Fibroblast of villous mesenchyme (primary cell): ENCODE data around the gene CAPNS2. TPM values are rescaled to one million over a fixed set of nuclear protein-coding genes. Genes with fewer than 3 reads are reported as not detected.

Experiments
- DNase-seq: peaks from one replicate; pipeline ENCODE4 v3.0.0-alpha.2; 2010; ENCODE audit warnings: low read depth
- H3K4me3 ChIP-seq: 2 replicates; pipeline ENCODE4 v1.5.1; 2011; ENCODE audit warnings: low read depth, mild to moderate bottlenecking, low read length
- total RNA-seq: library from RNA; depleted of rRNA; stranded (reverse); fragments of >200 nt; gene quantifications from 2 replicates; pipeline ENCODE4 v1.2.3, GENCODE V29; 2012
- TF ChIP-seq, protein P1 (sequence below): IDR thresholded peaks from 2 replicates; pipeline ENCODE4 v1.5.1; 2012; ENCODE audit warnings: low read depth, mild to moderate bottlenecking, low read length; ENCODE audit not compliant: insufficient read depth

CAPNS2 gene
- total RNA-seq, 1 donor, result 1.3 TPM

DNA sequence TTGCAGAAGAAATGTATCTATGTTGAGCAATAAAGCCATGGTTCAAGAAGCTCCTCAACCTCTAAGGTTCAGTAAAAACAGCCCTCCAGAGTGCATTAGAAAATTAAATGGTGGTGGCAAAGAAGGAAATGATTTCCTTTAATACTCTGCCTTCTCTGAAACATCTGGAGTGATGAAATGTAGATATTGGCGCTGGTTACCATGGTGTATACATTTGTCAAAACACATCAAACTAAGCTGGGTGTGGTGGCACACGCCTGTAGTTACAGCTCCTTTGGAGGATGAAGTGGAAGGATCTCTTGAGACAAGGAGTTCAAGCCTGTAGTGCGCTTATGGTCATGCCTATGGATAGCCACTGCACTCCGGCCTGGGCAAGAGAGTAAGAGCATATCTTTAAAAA, 6.0 kb downstream of the CAPNS2 start:
- no peak overlapping the region for H3K4me3 ChIP-seq
- TF ChIP-seq, protein P1, sequence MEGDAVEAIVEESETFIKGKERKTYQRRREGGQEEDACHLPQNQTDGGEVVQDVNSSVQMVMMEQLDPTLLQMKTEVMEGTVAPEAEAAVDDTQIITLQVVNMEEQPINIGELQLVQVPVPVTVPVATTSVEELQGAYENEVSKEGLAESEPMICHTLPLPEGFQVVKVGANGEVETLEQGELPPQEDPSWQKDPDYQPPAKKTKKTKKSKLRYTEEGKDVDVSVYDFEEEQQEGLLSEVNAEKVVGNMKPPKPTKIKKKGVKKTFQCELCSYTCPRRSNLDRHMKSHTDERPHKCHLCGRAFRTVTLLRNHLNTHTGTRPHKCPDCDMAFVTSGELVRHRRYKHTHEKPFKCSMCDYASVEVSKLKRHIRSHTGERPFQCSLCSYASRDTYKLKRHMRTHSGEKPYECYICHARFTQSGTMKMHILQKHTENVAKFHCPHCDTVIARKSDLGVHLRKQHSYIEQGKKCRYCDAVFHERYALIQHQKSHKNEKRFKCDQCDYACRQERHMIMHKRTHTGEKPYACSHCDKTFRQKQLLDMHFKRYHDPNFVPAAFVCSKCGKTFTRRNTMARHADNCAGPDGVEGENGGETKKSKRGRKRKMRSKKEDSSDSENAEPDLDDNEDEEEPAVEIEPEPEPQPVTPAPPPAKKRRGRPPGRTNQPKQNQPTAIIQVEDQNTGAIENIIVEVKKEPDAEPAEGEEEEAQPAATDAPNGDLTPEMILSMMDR, result no peak
- peak; percentile 46 for DNase-seq

DNA sequence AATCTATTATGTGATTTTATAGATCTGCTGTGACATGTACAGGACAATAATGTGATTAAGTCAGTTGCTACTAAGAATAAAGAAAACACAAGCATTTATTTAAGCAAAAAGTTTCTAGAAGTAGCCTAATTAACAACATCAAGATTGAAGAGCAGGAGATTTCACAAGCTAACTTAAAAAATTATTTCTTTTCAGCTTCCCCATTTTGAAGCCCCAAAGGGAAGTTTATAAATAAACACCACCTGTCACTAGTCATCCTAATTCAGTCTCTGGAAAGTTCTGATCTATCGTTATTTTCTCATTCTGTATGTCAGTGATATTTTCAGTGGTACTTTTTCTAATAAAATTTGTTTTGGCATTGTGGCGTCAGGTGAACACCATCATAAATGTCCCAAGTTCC, 8.3 kb downstream of the CAPNS2 start:
- TF ChIP-seq, protein P1, result no peak
- no peak overlapping the region for H3K4me3 ChIP-seq
- DNase-seq, result no peak

DNA sequence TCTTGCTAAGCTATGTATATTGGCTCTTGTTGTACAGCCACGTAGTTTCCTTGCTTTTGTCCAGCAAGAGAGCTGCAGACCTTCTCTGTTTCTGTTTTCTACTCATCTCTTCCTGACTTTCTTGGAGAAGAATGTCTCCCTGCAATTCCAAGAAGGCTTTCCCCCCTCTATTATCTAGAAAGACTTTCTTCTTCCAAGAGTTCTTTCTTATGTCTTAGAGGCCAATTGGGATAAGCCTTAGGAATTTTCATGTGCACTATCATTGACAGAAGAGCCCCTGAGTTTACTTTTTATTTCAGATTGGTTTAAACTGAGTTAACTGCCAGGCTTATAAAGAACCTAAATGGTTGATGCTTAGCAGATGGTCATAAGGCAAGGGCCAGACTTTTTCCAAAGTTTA, 9.0 kb downstream of the CAPNS2 start:
- TF ChIP-seq, protein P1, result no peak
- peak; percentile 64 for DNase-seq
- no peak overlapping the region for H3K4me3 ChIP-seq

DNA sequence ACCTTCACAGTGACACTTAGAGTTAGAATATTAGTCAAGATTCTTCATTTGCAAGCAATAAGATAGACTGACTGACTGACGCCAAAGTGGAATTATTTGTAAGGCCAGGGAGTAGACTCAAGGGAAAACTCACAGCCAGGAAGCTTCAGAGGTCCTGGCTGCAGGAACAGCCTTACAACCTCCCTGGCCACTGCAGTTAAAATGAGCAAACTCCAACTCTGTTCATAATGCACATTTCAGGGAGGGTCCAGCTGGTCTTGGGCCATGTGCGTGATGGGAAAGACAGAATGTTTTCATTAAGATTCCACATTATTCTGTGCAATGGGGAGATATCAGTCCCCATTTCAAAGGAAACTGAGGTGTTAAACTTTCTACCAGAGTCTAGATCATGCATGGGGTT, 9.9 kb downstream of the CAPNS2 start:
- H3K4me3 ChIP-seq, result no peak overlapping the region
- no peak for DNase-seq
- TF ChIP-seq, protein P1, result no peak

DNA sequence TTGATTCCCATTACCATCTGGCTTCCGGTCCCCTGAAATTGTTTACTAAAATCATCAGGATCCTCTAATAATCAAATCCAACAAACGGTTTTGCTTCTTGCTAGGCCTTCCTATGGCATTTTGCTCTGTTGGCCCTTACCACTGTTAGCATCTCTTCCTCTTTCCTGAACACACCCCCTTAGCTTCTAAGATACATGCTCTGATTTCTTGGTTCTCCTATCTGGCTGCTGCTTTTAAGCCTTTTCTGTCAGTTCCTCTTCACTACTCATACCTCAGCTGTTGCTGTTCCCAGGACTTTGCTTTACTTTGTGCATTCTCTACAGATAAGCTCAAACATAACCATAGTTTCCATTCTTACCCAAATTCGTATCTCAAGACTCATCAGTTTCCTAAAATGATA, 11.4 kb downstream of the CAPNS2 start:
- no peak for DNase-seq
- no peak overlapping the region for H3K4me3 ChIP-seq
- TF ChIP-seq, protein P1, result no peak

DNA sequence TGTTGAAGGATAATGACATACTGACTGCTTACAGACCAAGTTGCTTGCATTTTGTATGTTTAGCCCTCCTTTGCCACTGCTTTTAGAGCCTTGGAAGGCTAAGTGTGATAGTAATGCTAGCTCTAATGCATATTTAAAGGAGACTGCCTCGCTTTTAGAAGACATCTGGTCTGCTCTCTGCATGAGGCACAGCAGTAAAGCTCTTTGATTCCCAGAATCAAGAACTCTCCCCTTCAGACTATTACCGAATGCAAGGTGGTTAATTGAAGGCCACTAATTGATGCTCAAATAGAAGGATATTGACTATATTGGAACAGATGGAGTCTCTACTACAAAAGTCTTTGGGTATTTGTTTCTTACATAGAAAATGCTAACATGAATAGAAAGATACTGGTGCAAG, 19.1 kb downstream of the CAPNS2 start:
- no peak for DNase-seq
- no peak overlapping the region for H3K4me3 ChIP-seq
- TF ChIP-seq, protein P1, result no peak

DNA sequence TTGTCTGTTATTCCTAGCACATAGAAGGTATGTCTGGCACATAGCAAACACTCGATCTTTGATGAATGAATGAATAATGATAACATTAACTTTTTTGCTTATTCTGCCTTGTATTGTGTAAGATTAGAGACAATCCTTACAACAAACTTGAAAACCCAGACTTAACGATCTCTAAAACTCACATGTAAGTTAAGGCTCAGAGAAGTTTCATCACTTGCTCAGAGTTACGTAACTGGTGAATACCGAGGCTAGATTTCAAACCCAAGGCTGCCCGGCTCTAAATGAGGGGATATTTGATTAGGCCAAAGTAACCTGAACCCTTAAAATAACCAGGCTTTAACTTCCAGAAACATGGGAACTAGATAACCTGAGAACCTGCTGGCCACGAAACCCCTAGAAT, 22.3 kb downstream of the CAPNS2 start:
- TF ChIP-seq, protein P1, result no peak
- no peak overlapping the region for H3K4me3 ChIP-seq
- peak; percentile 13 for DNase-seq
